ENCODE results near the gene SRP14.

- TF ChIP-seq POLR2AphosphoS5 (IDR thresholded peaks at IDR 0.05) (no peak), POLR2A (IDR thresholded peaks at IDR 0.05) (no peak), CTCF (IDR thresholded peaks at IDR 0.05) (no peak), EP300 (IDR thresholded peaks at IDR 0.05) (no peak)
Measured at GRCh38 chr15:40038275-40038637, 725 bp downstream of the SRP14 start.

All from sigmoid colon (tissue), 4 donors.